Measurements from ENCODE around the gene GIT1.

Gene GIT1

GRCh38 chr17:29579866-29580771 is 9.3 kb downstream of the GIT1 start:
- no peak for DNase-seq (ENCODE audit: low read depth)

DNA sequence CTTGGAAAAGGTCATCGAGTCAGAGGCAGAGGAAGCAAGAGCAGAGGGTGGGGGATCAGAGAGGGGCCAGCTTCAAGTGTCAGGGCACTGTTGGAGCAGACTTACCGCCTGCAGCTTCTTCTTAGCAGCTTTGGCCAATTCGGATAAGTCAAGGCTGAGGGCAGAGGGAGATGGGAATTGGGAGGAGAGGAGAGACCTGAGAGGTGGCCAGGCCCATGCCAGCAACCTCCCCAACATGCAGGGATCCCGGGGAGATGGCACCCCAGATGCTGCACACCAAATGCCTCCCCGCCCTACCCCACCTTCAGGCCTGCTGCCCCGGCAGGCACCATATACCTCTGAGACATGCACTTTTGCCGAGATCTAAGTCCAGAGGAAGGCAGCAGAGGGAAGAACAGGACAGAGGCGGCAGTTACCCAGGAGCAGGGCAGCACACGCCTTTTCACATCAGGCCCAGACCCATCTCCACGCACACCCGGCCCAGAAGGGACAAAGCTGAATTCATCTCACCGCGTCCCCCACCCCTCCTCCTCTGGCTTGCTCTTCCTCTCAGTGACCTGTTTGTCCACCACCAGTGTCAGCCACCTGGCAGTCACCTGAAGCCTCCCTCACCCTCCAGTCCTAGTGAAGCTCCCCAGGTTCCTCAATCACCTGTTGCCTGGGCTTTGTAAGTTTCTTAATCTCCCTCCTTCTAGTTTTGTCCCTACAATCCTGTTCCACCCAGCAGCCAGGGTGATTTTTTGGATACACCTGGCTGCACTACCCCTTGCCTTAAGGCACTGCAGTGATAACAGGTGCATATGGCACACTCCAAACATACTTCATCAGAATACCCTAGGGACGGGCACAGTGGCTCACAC is 10.6 kb downstream of the GIT1 start:
- no peak for DNase-seq (ENCODE audit: low read depth)

GRCh38 chr17:29577385-29578211 is 11.8 kb downstream of the GIT1 start:
- DNase-seq (ENCODE audit: low read depth) = no peak

DNA sequence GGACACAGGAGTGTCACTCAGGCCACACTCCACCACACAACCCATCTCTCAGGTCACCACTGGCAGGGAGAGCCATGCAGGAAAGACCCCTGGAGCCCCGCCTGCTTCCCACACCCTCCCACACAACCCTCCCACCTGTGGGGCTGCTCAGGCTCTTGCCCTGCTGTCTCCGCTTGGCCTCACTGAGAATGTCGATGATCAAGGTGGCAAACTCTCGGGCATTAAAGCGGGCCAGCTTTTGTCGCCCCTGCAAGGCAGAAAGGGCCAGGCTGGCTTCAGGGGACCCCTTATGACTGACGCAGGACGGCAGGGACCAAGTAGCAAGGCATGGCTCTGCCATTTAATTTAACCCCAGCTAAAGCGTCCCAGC is 12.5 kb downstream of the GIT1 start:
- DNase-seq (ENCODE audit: low read depth) = no peak

GRCh38 chr17:29576214-29577000 is 13.0 kb downstream of the GIT1 start:
- no peak for DNase-seq (ENCODE audit: low read depth)

- no peak for DNase-seq (ENCODE audit: low read depth)
Observed at GRCh38 chr17:29575511-29576213, 13.8 kb downstream of the GIT1 start.

DNA sequence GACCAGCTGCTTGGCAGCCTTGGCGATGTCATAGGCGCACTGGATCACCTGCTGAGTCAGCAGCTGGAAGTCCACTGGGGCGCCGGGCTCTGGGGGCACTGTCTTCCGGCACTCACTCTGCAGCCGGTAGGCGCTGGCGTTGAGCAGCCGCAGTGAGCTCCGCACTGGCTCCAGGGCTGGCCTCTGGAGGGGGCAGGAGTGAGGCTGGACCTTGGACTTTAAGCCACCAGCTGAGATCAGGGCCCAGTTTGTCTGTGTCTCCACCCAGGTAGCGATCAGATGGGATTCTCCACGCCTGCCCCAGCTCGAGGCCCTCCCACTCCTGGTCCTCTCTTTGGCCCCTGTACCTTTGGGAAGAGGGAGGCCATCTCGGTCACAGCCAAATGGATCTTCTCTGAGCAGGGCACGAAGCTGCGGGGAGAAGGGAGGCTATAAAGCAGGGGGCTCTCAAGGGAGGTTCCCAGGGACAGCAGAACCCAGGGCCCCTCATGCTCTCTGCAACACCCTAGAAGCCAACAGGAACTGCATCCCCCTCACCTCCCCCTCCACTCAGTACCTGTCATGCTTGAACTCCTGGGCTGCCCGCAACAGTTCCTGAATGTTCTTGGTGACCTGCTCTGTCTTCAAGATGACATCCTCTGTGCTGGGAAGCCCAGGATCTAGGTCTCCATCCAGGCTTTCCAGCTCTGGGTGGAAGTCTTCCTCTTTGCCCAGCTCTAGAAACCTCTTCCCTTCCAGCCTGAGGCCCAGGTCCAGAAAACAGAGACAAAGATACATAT is 14.5 kb downstream of the GIT1 start:
- no peak for DNase-seq (ENCODE audit: low read depth)

DNA sequence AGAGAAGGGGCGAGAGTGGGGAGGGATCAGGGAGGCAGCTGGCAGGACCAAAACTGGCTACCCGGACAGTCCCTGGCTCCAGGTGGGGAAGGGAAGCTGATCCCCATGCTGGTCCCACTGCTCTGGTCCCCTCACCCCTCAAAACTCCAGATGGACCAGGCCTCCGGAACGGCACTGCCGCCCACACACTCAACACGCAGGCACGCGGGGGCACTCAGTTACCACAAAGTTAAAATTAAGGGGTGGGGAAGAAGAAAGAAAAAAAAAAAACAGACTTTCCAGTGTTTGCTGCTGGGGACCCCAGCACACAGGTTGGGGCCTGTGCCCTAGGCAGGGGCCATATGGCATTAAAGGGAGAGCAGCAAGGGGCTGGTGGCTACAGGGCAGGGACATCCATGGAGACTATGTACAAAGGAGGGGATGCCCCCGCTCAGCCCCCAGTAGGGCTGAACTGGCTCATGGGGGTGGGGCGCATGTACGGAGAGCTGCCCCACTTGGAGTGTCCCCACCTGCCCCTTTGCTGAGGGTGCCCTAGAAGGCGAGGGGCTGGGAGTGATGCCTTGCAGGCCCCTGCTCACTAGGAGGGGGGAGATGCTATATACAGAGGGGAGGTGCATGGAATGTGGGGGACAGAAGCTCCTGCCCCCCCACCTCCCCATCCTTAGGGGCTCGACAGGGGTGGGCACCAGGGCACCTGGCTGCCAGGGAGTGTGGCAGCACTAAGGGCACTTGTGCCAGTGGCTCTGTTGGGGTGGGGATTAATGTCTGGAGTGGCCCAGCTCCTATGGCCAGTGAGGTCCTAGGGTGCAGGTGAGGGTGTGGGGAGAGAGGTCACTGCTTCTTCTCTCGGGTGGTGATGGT is 15.3 kb downstream of the GIT1 start:
- no peak for DNase-seq (ENCODE audit: low read depth)

DNA sequence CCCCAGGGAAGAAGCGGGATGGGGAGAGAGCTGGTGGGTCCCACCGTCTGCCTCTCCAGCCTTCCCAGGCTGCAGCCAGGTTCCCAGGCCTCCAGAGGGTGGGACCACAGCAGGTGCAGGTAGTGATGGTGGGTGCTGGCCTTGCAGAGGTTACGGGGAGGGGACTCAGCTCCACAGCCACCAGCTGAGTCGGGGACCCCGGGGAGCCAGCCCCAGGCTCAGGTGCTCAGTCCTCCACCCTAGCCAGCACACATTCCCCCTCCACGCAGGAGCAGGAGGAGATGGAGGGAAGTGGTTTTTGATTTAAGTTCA is 15.9 kb downstream of the GIT1 start:
- DNase-seq (ENCODE audit: low read depth) = no peak

- DNase-seq (ENCODE audit: low read depth) = no peak
Observed at GRCh38 chr17:29572691-29573557, 16.5 kb downstream of the GIT1 start.

DNA sequence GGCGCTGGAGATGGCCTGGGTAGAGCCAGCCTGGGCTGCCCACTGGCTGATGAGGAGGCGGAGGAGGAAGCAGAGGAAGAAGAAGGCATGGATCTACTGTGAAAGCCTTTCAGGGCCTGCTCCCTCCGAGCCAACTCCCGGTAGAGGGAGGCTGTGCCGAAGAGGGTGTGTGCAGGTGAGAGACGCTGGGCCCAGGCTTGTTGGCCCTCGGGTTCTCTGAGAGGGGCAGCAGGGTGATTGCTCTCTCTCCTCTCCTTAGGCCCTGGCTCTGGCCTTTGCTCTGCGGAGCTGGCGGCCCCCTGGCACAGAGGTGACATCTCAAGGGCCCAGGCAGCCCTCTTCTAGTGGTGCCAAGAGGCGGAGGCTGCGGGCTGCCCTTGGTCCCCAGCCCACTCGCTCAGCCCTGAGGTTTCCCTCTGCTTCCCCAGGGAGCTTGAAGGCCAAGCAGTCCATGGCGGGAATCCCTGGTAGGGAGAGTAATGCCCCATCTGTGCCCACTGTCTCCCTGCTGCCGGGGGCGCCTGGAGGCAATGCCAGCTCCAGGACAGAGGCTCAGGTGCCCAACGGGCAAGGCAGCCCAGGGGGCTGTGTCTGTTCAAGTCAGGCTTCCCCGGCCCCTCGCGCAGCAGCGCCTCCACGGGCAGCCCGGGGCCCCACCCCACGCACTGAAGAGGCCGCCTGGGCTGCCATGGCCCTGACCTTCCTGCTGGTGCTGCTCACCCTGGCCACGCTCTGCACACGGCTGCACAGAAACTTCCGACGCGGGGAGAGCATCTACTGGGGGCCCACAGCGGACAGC is 17.4 kb downstream of the GIT1 start:
- no peak for DNase-seq (ENCODE audit: low read depth)

GRCh38 chr17:29571486-29571882 is 18.0 kb downstream of the GIT1 start:
- no peak for DNase-seq (ENCODE audit: low read depth)

DNA sequence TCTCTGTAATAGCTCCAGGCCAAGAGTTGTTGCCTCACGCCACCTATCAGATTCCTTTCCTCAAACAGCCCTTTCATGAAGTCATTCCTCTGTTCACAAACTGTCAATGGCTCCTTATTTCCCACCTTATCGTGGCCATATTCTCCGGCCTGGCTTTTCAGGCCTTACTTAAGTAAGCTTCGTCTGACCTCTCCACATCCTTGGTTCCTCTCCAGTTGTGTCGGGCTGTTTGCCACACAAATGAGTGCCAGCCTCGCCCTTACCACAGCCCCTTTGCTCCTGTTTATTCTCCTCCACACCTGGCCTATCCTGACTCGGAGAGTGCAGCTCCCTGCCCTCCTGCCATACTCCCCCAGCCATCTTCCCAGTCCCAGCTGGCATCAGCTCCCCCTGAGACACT is 18.9 kb downstream of the GIT1 start:
- no peak for DNase-seq (ENCODE audit: low read depth)

DNA sequence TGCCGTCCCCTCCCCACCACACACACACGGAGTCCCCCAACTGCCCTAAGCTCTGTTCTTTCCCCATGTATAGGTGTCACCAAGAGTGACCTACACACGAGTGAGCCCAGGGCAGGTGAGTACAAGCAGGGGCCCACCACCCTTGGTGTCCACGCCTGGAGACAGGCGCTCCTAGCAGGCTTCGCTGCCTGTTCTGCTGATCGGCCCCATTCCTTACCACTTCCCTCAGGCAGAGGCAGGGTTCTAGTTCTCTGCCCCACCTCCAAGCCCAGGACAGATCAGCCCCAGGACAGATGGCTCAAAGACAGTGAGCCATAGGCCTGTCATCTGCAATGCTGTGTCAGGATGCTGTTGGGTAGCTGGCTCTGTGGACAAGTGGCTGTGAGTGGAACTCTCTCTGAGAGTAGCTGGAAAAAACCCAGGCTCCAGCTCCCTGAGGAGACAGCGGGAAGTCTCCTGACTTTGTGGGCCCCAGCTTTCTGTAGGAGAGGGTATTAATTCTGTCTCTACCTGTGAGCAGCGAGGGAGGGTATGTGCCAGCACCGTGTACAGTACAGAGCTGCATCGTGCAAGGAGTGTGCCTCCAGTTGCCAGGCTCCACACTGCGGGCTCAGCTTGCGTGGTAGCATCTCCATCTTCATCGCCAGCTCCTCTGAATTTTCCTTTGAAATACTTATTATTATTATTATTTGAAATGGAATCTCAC is 20.1 kb downstream of the GIT1 start:
- DNase-seq (ENCODE audit: low read depth) = no peak

DNA sequence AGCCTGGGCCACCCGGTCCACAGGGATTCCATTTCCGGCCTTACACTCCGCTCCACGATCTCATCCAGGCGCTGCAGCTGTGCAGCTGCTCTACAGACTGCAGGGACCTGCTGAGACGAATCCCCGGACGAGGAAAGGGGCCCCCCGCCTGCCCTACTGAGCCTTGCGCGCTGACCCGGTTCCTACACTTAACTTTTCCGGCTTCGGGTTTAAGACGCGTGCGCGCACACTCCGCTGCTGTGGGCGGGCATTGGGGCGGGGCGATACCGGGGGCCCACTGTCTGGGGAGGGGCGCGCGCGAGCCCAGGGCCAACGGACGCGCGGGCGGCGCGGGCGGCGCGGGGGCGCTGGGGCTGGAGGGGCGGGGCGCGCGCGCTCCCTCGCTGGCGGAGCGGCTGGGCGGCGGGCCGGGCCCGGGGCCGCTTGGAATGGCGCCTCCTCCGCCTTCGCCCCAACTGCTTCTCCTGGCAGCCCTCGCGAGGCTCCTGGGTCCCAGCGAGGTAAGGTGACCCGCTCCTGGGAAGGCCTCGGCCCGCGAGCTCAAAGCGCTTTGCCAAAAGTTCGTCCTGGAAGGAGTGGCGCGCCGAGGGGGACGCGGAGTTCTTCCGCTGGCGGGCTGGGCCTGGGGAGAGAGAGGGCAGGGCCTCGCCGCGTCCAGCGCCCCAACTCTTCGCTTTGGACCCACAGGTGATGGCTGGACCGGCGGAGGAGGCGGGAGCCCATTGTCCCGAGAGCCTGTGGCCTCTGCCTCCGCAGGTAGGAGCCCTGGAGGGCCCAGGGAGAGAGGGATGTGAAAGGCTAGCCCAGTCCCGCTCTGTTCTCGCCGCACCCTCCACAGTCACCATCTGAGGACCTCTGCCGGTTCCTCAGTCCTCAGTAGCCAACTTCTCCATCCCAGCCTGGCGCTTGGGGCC is 20.9 kb downstream of the GIT1 start, which contains the start of gene TP53I13:
TP53I13 (plus strand) TSS at position 371 of the 914 bp plus-strand sequence; CDS start at position 429, 58 bp downstream.
- DNase-seq (ENCODE audit: low read depth) = no peak

Measured in non-pigmented ciliary epithelial cell (primary cell).